Nephron (organoid): ENCODE results near the gene PLPP2.

Experiments used
- H3K27ac Mint-ChIP-seq, 3 experiments: 2 replicates each; pipeline ENCODE4 v1.8.0; 2020; ENCODE audit warnings: mixed read lengths in 3 of 3, mild to moderate bottlenecking in 2 of 3, moderate library complexity in 1 of 3
- H3K27me3 Mint-ChIP-seq: 2 replicates; pipeline ENCODE4 v1.8.0; 2021; ENCODE audit warnings: low read depth, mild to moderate bottlenecking, moderate library complexity, mixed read lengths
- H3K36me3 Mint-ChIP-seq: 2 replicates; pipeline ENCODE4 v1.8.0; 2020; ENCODE audit warnings: low read depth, mixed read lengths
- H3K4me1 Mint-ChIP-seq: 2 replicates; pipeline ENCODE4 v1.8.0; 2020; ENCODE audit warnings: mixed read lengths
- H3K4me3 Mint-ChIP-seq, 3 experiments: 2 replicates each; pipeline ENCODE4 v1.8.0; 2020; ENCODE audit warnings: mild to moderate bottlenecking in 3 of 3, mixed read lengths in 3 of 3, moderate library complexity in 2 of 3
- H3K9me3 Mint-ChIP-seq: 2 replicates; pipeline ENCODE4 v1.8.0; 2020; ENCODE audit warnings: mixed read lengths
- TF ChIP-seq, protein P1 (sequence below), 3 experiments: fragments of 200-600 bp; sonication (generic); IDR thresholded peaks; one replicate each; pipeline ENCODE4 v1.5.0; 2021; ENCODE audit warnings: antibody characterized with exemption in 3 of 3; ENCODE audit not compliant: unreplicated experiment in 3 of 3

PLPP2 gene

GRCh38 chr19:328025-328505, 36.9 kb upstream of the PLPP2 start:
- TF ChIP-seq, protein P1, sequence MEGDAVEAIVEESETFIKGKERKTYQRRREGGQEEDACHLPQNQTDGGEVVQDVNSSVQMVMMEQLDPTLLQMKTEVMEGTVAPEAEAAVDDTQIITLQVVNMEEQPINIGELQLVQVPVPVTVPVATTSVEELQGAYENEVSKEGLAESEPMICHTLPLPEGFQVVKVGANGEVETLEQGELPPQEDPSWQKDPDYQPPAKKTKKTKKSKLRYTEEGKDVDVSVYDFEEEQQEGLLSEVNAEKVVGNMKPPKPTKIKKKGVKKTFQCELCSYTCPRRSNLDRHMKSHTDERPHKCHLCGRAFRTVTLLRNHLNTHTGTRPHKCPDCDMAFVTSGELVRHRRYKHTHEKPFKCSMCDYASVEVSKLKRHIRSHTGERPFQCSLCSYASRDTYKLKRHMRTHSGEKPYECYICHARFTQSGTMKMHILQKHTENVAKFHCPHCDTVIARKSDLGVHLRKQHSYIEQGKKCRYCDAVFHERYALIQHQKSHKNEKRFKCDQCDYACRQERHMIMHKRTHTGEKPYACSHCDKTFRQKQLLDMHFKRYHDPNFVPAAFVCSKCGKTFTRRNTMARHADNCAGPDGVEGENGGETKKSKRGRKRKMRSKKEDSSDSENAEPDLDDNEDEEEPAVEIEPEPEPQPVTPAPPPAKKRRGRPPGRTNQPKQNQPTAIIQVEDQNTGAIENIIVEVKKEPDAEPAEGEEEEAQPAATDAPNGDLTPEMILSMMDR (IDR thresholded peaks at IDR 0.05; ENCODE audit: unreplicated experiment in 3 of 3): no peak
- Mint-ChIP-seq H3K27ac (no peak overlapping the region), H3K36me3 (peaks cover 64% of the 10 kb centered on the region), H3K27me3 (peaks cover 4% of the 10 kb centered on the region), H3K9me3 (peaks cover 25% of the 10 kb centered on the region), H3K4me3 (no peak overlapping the region), H3K4me1 (no peaks in the 10 kb centered on the region)

- peaks cover 64% of the 10 kb centered on the region for H3K36me3 Mint-ChIP-seq
- H3K4me1 Mint-ChIP-seq: no peaks in the 10 kb centered on the region
- no peak overlapping the region for H3K27ac Mint-ChIP-seq
- H3K27me3 Mint-ChIP-seq: peaks cover 4% of the 10 kb centered on the region
- TF ChIP-seq, protein P1 (IDR thresholded peaks at IDR 0.05; ENCODE audit: unreplicated experiment in 3 of 3): no peak
- H3K4me3 Mint-ChIP-seq: no peak overlapping the region
- peaks cover 25% of the 10 kb centered on the region for H3K9me3 Mint-ChIP-seq
These were observed 36.3 kb upstream of the PLPP2 start for GRCh38 chr19:327291-328024.

DNA sequence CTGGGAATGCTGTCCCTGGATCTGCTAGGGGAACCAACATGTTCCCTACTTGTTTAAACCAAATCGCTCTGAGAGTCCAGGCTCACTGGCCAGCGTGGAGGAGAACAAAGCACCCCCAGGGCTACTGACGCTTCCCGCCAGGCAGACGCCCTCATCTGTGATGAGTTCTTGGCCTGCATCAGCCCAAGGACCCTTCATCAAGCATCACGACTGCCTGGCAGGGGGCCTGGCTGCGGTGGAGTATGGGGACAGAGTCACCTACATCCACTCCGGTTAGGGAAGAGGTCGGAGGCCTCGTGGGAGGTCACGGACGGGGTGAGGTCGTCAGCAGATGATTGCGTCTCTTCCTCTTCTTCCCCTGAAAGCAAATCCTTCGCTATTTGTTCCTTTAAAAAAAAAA, 35.7 kb upstream of the PLPP2 start:
- no peaks in the 10 kb centered on the region for H3K4me1 Mint-ChIP-seq
- no peak overlapping the region for H3K4me3 Mint-ChIP-seq
- peaks cover 64% of the 10 kb centered on the region for H3K36me3 Mint-ChIP-seq
- TF ChIP-seq, protein P1 (IDR thresholded peaks at IDR 0.05; ENCODE audit: unreplicated experiment in 3 of 3): no peak
- H3K27me3 Mint-ChIP-seq: peaks cover 4% of the 10 kb centered on the region
- H3K9me3 Mint-ChIP-seq: peaks cover 25% of the 10 kb centered on the region
- H3K27ac Mint-ChIP-seq: no peak overlapping the region

GRCh38 chr19:325937-326565, 34.8 kb upstream of the PLPP2 start:
- peaks cover 56% of the 10 kb centered on the region for H3K36me3 Mint-ChIP-seq
- H3K4me1 Mint-ChIP-seq: no peaks in the 10 kb centered on the region
- peaks cover 26% of the 10 kb centered on the region for H3K9me3 Mint-ChIP-seq
- TF ChIP-seq, protein P1 (IDR thresholded peaks at IDR 0.05; ENCODE audit: unreplicated experiment in 3 of 3): no peak
- H3K27ac Mint-ChIP-seq: no peak overlapping the region
- H3K4me3 Mint-ChIP-seq: no peak overlapping the region
- H3K27me3 Mint-ChIP-seq: peaks cover 4% of the 10 kb centered on the region

GRCh38 chr19:325173-325936, 34.2 kb upstream of the PLPP2 start:
- Mint-ChIP-seq H3K27me3 (peaks cover 4% of the 10 kb centered on the region), H3K4me1 (no peaks in the 10 kb centered on the region), H3K4me3 (no peak overlapping the region), H3K27ac (no peak overlapping the region), H3K9me3 (peaks cover 27% of the 10 kb centered on the region), H3K36me3 (peaks cover 49% of the 10 kb centered on the region)
- TF ChIP-seq, protein P1 (IDR thresholded peaks at IDR 0.05; ENCODE audit: unreplicated experiment in 3 of 3): no peak
